Keratinocyte (primary cell): ENCODE data around the gene PDS5A. TPM values are rescaled to one million over a fixed set of nuclear protein-coding genes. Genes with fewer than 3 reads are reported as not detected.
"Not testable (repeated sequence)": the region's sequence is repeated elsewhere in the genome, so short reads cannot be mapped to it uniquely, and the experiment has no call there.

ENCODE experiments used
- DNase-seq: peaks from one replicate; pipeline ENCODE4 v3.0.0-alpha.2; 2011; ENCODE audit warnings: low read depth, missing footprints, low spot score
- FAIRE-seq: peaks from 2 replicates; lab custom pipeline; 2011; peaks lifted over from hg19 to GRCh38; lab: Jason Lieb, UNC
- H2AFZ ChIP-seq: 2 replicates; pipeline ENCODE4 v1.6.0; 2012; ENCODE audit warnings: low read length, control low read depth, inconsistent platforms; ENCODE audit not compliant: control insufficient read depth
- H3K27ac ChIP-seq: 2 replicates; pipeline ENCODE4 v1.5.1; 2011; ENCODE audit warnings: low read length; ENCODE audit not compliant: control insufficient read depth, insufficient read depth
- H3K27me3 ChIP-seq: 3 replicates; pipeline ENCODE4 v1.6.0; 2011; ENCODE audit warnings: low read length; ENCODE audit not compliant: control insufficient read depth, insufficient read depth; ENCODE audit errors: extremely low read depth
- H3K36me3 ChIP-seq, 2 experiments: 2 replicates in 1 of 2; 3 replicates in 1 of 2; pipeline ENCODE4 v1.5.1; 2011; ENCODE audit warnings: low read length in 2 of 2, mild to moderate bottlenecking in 1 of 2; ENCODE audit not compliant: control insufficient read depth in 2 of 2, insufficient read depth in 2 of 2; ENCODE audit errors: extremely low read depth in 1 of 2
- H3K4me1 ChIP-seq: 3 replicates; pipeline ENCODE4 v1.5.1; 2011; ENCODE audit warnings: low read length; ENCODE audit not compliant: control insufficient read depth, insufficient read depth; ENCODE audit errors: extremely low read depth
- H3K4me2 ChIP-seq: 3 replicates; pipeline ENCODE4 v1.6.0; 2011; ENCODE audit warnings: low read depth, low read length; ENCODE audit not compliant: control insufficient read depth, insufficient read depth; ENCODE audit errors: extremely low read depth
- H3K4me3 ChIP-seq, 3 experiments: fragments of 200-600 bp in 1 of 3; sonication (generic) in 1 of 3; 2 replicates in 2 of 3; 3 replicates in 1 of 3; pipeline ENCODE4 v1.5.1; 2011 to 2016; ENCODE audit warnings: low read length in 3 of 3, mild to moderate bottlenecking in 3 of 3, control low read depth in 2 of 3, inconsistent platforms in 1 of 3, low read depth in 1 of 3, mixed read lengths in 1 of 3, mixed run types in 1 of 3, moderate library complexity in 1 of 3; ENCODE audit not compliant: control insufficient read depth in 2 of 3, insufficient read depth in 2 of 3; ENCODE audit errors: extremely low read depth in 1 of 3
- H3K79me2 ChIP-seq: 2 replicates; pipeline ENCODE4 v1.6.0; 2012; ENCODE audit warnings: low read length; ENCODE audit not compliant: control insufficient read depth, insufficient read depth
- H3K9ac ChIP-seq: 3 replicates; pipeline ENCODE4 v1.6.0; 2011; ENCODE audit warnings: low read length; ENCODE audit not compliant: control insufficient read depth, insufficient read depth; ENCODE audit errors: extremely low read depth
- H3K9me1 ChIP-seq: 3 replicates; pipeline ENCODE4 v1.6.0; 2011; ENCODE audit warnings: low read length; ENCODE audit not compliant: control insufficient read depth, insufficient read depth; ENCODE audit errors: extremely low read depth
- H3K9me3 ChIP-seq: 2 replicates; pipeline ENCODE4 v1.5.1; 2012; ENCODE audit warnings: low read depth, low read length; ENCODE audit not compliant: control insufficient read depth
- H4K20me1 ChIP-seq: 3 replicates; pipeline ENCODE4 v1.6.0; 2011; ENCODE audit warnings: low read length; ENCODE audit not compliant: control insufficient read depth, insufficient read depth; ENCODE audit errors: extremely low read depth
- EZH2 ChIP-seq: IDR thresholded peaks from one replicate; pipeline ENCODE4 v1.6.1; 2012; ENCODE audit warnings: inconsistent platforms, mild to moderate bottlenecking, low read length, moderate library complexity
- dilution Hi-C: fragments of 300-500 bp; cut with MboI; formaldehyde crosslinking; loops from one replicate; pipeline ENCODE4 v1.7.0; 2020; ENCODE audit warnings: low sequenced_read_pairs; ENCODE audit not compliant: extremely low pct_ligation_motif_present
- polyA plus RNA-seq, 5 experiments: library from polyadenylated mRNA; depleted of rRNA in 3 of 5; stranded (reverse) in 3 of 5; stranded (forward) in 1 of 5; unstranded in 1 of 5; fragments of >200 nt; gene quantifications; 1 replicate in 1 of 5; 2 replicates in 3 of 5; 3 replicates in 1 of 5; pipeline versions ENCODE4 v1.2.1 to v1.2.3, GENCODE V29; 2011 to 2012; ENCODE audit warnings: missing spikeins in 2 of 5, low read depth in 1 of 5, low replicate concordance in 1 of 5
- TF ChIP-seq, protein P1 (sequence below), 3 experiments: IDR thresholded peaks in 1 of 3; conservative IDR thresholded peaks in 1 of 3; optimal IDR thresholded peaks in 1 of 3; 2 replicates in 2 of 3; 3 replicates in 1 of 3; pipeline versions ENCODE3 to v1.5.1; 2011; ENCODE audit warnings: low read length in 3 of 3, mild to moderate bottlenecking in 3 of 3, moderate library complexity in 2 of 3, control low read depth in 1 of 3, inconsistent platforms in 1 of 3; ENCODE audit not compliant: insufficient read depth in 2 of 3; ENCODE audit errors: extremely low read depth in 1 of 3

The PDS5A gene
- polyA plus RNA-seq, 1 donor (not counting 4 experiments of a cell fraction or from before 2014, with no cell fraction given): 56.0 TPM

DNA sequence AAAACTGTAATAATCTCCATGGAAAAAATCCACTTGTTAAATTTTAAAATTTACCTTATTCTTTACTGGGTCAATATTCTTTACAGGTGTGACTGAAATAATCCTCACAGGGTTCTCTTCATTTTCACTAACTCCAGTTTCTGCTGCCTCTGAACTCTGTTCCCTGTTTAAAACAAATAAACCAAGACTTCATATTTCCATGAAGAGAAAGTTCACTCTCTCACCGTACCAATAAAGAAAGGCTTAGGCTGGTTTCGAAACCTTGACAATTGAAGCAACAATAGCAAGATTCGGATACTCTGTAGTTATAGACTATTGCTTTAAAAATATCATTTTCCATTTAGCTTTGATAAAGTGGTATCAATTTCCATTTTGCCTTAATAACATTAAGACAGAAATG is 135.8 kb downstream of the PDS5A start:
- Histone ChIP-seq H3K9me1 (no peaks in the 10 kb centered on the region), H3K27me3 (no peaks in the 10 kb centered on the region), H4K20me1 (no peaks in the 10 kb centered on the region), H3K4me1 (no peaks in the 10 kb centered on the region), H3K27ac (no peak overlapping the region), H3K9me3 (no peaks in the 10 kb centered on the region), H2AFZ (no peak overlapping the region), H3K36me3 (peaks cover 11 to 16% of the 10 kb centered on the region in 2 experiments), H3K79me2 (no peaks in the 10 kb centered on the region), H3K9ac (no peak overlapping the region), H3K4me3 (no peak overlapping the region), H3K4me2 (no peak overlapping the region)
- no peak for TF ChIP-seq EZH2
- TF ChIP-seq, protein P1, sequence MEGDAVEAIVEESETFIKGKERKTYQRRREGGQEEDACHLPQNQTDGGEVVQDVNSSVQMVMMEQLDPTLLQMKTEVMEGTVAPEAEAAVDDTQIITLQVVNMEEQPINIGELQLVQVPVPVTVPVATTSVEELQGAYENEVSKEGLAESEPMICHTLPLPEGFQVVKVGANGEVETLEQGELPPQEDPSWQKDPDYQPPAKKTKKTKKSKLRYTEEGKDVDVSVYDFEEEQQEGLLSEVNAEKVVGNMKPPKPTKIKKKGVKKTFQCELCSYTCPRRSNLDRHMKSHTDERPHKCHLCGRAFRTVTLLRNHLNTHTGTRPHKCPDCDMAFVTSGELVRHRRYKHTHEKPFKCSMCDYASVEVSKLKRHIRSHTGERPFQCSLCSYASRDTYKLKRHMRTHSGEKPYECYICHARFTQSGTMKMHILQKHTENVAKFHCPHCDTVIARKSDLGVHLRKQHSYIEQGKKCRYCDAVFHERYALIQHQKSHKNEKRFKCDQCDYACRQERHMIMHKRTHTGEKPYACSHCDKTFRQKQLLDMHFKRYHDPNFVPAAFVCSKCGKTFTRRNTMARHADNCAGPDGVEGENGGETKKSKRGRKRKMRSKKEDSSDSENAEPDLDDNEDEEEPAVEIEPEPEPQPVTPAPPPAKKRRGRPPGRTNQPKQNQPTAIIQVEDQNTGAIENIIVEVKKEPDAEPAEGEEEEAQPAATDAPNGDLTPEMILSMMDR (optimal IDR thresholded peaks at IDR 0.05 in 1 of 3, IDR thresholded peaks at IDR 0.05 in 1 of 3, conservative IDR thresholded peaks at IDR 0.05 in 1 of 3; ENCODE audit: extremely low read depth in 1 of 3, insufficient read depth in 2 of 3, low read length in 3 of 3): no peak
- DNase-seq (no peak), FAIRE-seq (no peak)
- dilution Hi-C loops: no loop called here

DNA sequence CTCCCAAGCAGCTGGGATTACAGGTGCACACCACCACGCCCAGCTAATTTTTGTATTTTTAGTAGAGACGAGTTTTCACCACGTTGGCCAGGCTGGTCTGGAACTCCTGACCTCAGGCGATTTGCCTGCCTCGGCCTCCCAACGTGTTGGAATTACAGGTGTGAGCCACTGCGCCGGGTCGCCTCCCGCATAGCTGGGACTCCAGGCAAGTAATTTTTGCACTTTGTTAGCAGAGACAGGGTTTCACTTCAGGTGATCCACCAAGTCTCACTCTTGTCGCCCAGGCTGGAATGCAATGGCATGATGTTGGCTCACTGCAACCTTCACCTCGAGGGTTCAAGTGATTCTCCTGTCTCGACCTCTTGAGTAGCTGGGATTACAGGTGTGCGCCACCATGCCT is 137.2 kb downstream of the PDS5A start:
- H4K20me1 ChIP-seq, H3K9me3 ChIP-seq, H3K4me1 ChIP-seq, H3K79me2 ChIP-seq, H3K9me1 ChIP-seq, dilution Hi-C loops, H3K27me3 ChIP-seq, H3K4me3 ChIP-seq, H3K27ac ChIP-seq, H2AFZ ChIP-seq, H3K4me2 ChIP-seq, FAIRE-seq, DNase-seq, H3K9ac ChIP-seq: not testable (repeated sequence)
- peaks cover 11 to 16% of the 10 kb centered on the region in 2 experiments for H3K36me3 ChIP-seq

DNA sequence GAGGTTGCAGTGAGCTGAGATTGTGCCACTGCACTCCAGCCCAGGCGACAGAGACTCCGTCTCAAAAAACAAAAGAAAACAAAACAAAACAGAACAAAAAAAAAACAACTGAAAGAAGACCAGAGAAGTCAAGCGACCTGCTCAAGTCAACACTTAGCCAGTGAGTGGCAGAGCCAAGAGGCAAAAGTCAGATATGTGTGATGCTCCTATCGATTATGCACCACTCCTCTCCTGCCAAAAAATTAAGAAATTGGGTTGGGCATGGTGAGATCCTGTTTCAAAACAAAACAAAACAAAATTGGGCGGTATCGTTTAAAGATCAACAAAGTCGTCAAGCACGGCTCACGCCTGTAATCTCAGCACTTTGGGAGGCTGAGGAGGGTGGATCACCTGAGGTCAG is 137.7 kb downstream of the PDS5A start:
- Histone ChIP-seq H3K36me3 (peaks cover 11 to 16% of the 10 kb centered on the region in 2 experiments), H4K20me1 (no peaks in the 10 kb centered on the region), H3K79me2 (no peaks in the 10 kb centered on the region), H3K4me1 (no peaks in the 10 kb centered on the region), H3K4me3 (no peak overlapping the region), H3K9me3 (no peaks in the 10 kb centered on the region), H3K4me2 (no peak overlapping the region), H3K9me1 (no peaks in the 10 kb centered on the region), H3K27ac (no peak overlapping the region), H3K27me3 (no peaks in the 10 kb centered on the region), H3K9ac (no peak overlapping the region), H2AFZ (no peak overlapping the region)
- TF ChIP-seq, protein P1 (optimal IDR thresholded peaks at IDR 0.05 in 1 of 3, IDR thresholded peaks at IDR 0.05 in 1 of 3, conservative IDR thresholded peaks at IDR 0.05 in 1 of 3; ENCODE audit: extremely low read depth in 1 of 3, insufficient read depth in 2 of 3, low read length in 3 of 3): no peak
- TF ChIP-seq EZH2: no peak
- no peak for FAIRE-seq
- dilution Hi-C loops: no loop called here
- DNase-seq: no peak

DNA sequence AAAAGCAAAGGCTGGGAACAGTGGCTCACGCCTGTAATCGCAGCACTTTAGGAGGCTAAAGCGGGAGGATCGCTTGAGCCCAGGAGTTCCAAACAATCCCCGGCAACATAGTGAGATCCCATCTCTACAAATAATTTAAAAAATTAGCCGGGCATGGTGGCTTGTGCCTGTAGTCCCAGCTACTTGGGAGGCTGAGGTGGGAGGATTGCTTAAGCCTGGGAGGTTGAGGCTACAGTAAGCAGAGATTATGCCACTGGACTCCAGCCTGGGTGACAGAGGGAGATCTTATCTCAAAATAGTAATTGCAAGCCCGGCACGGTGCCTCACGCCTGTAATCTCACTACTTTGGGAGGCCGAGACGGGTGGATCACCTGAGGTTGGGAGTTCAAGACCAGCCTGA is 139.3 kb downstream of the PDS5A start:
- dilution Hi-C loops, H3K27me3 ChIP-seq, FAIRE-seq, H3K9me3 ChIP-seq, H3K9me1 ChIP-seq, H3K79me2 ChIP-seq, DNase-seq, H3K27ac ChIP-seq, H3K4me2 ChIP-seq, H4K20me1 ChIP-seq, H3K4me3 ChIP-seq, H3K9ac ChIP-seq, H3K4me1 ChIP-seq, H2AFZ ChIP-seq: not testable (repeated sequence)
- peaks cover 9 to 24% of the 10 kb centered on the region in 2 experiments for H3K36me3 ChIP-seq
